ENCODE data around the gene ATP11B. TPM values are rescaled to one million over a fixed set of nuclear protein-coding genes. Genes with fewer than 3 reads are reported as not detected.

The ATP11B gene
- total RNA-seq, 3 donors from 2014 or later (not counting 1 experiment from before 2014, with no cell fraction given) = 157 to 174 (median 172) TPM

- ATAC-seq (no peak), DNase-seq (no peak)
- Histone ChIP-seq H3K9me3 (ENCODE audit: control insufficient read depth, insufficient read depth, low read length) (peaks cover 4% of the 10 kb centered on the region), H3K36me3 (ENCODE audit: control insufficient read depth, insufficient read depth, low read length) (no peaks in the 10 kb centered on the region), H3K4me3 (ENCODE audit: low read length) (no peak overlapping the region), H3K27ac (ENCODE audit: low read length) (no peak overlapping the region), H3K4me1 (ENCODE audit: control insufficient read depth, insufficient read depth, low read length) (peaks cover 17% of the 10 kb centered on the region), H3K27me3 (ENCODE audit: control insufficient read depth, insufficient read depth, low read length) (no peaks in the 10 kb centered on the region)
- Mint-ChIP-seq H3K4me1 (peaks cover 28 to 36% of the 10 kb centered on the region in 2 donors), H3K27me3 (ENCODE audit: low read depth in 2 of 2) (no peaks in the 10 kb centered on the region), H3K36me3 (no peaks in the 10 kb centered on the region), H3K27ac (no peak overlapping the region), H3K4me3 (no peak overlapping the region), H3K9me3 (no peaks in the 10 kb centered on the region)
- intact Hi-C loops (cut with micrococcal nuclease) = no loop called here
- WGBS (ENCODE audit: insufficient coverage) = 94% methylated on average over 3 of the region's 3 CpGs
- TF ChIP-seq CTCF (IDR thresholded peaks at IDR 0.05) = no peak
These were observed 177.6 kb downstream of the ATP11B start for GRCh38 chr3:182970811-182971418.

Other genes with a start within 250 kb of the ATP11B start
- 10 to 100 TPM; 46.5 to 62.0 (median 51.7) TPM for gene DCUN1D1, start 187.0 kb downstream of the ATP11B start, total RNA-seq

All from natural killer cell (primary cell).